ENCODE data around the gene KRT80.

- no peak for TF ChIP-seq CTCF (IDR thresholded peaks at IDR 0.05; ENCODE audit: insufficient read depth, low read length)
- no peak for TF ChIP-seq REST (IDR thresholded peaks at IDR 0.05; ENCODE audit: insufficient replicate concordance, low read depth)
- no peak for TF ChIP-seq GABPA (IDR thresholded peaks at IDR 0.05; ENCODE audit: low read depth)
- no peak for TF ChIP-seq POLR2AphosphoS5 (IDR thresholded peaks at IDR 0.05; ENCODE audit: low read depth)
- no peak for TF ChIP-seq SPI1 (IDR thresholded peaks at IDR 0.05; ENCODE audit: borderline replicate concordance, low read depth)
These were observed 25.0 kb upstream of the KRT80 start for GRCh38 chr12:52216807-52217206.

All from HL-60 (cell line).